DOHH2 (cell line): ENCODE data around the gene FGFBP3.

Experiments
- H3F3A ChIP-seq: fragments of 200-600 bp; sonication (generic), shearing (Covaris generic); 2 replicates; pipeline ENCODE4 v1.6.0; 2016; ENCODE audit warnings: antibody characterized with exemption, mild to moderate bottlenecking; ENCODE audit not compliant: control insufficient read depth, insufficient read depth
- H3K27ac ChIP-seq: fragments of 200-600 bp; sonication (generic); 2 replicates; pipeline ENCODE4 v1.5.1; 2014; ENCODE audit warnings: low read depth, mild to moderate bottlenecking, low read length, moderate library complexity
- H3K27me3 ChIP-seq: fragments of 200-600 bp; sonication (generic); 2 replicates; pipeline ENCODE4 v1.6.1; 2014; ENCODE audit warnings: mild to moderate bottlenecking, low read length, mixed read lengths; ENCODE audit not compliant: control insufficient read depth
- H3K36me3 ChIP-seq: fragments of 200-600 bp; sonication (generic); 2 replicates; pipeline ENCODE4 v1.6.1; 2014; ENCODE audit warnings: mild to moderate bottlenecking, low read length, moderate library complexity, mixed read lengths; ENCODE audit not compliant: control insufficient read depth
- H3K4me1 ChIP-seq: fragments of 200-600 bp; sonication (generic); 2 replicates; pipeline ENCODE4 v1.6.1; 2014; ENCODE audit warnings: mild to moderate bottlenecking, low read length, mixed read lengths; ENCODE audit not compliant: control insufficient read depth
- H3K4me2 ChIP-seq: fragments of 200-600 bp; sonication (generic); 2 replicates; pipeline ENCODE4 v1.6.0; 2014; ENCODE audit warnings: mild to moderate bottlenecking, low read length, moderate library complexity
- H3K4me3 ChIP-seq: fragments of 200-600 bp; sonication (generic); 2 replicates; pipeline ENCODE4 v1.5.1; 2014; ENCODE audit warnings: mild to moderate bottlenecking, low read length, mixed read lengths
- H3K79me2 ChIP-seq: fragments of 200-600 bp; sonication (generic); 2 replicates; pipeline ENCODE4 v1.6.1; 2014; ENCODE audit warnings: mild to moderate bottlenecking, low read length, mixed read lengths; ENCODE audit not compliant: control insufficient read depth
- H3K9me2 ChIP-seq: fragments of 200-600 bp; sonication (generic); replicated peaks from 2 replicates; pipeline ENCODE4 v1.6.1; 2014; ENCODE audit warnings: mild to moderate bottlenecking, low read length, mixed read lengths; ENCODE audit not compliant: control insufficient read depth
- H3K9me3 ChIP-seq: fragments of 200-600 bp; sonication (generic); 2 replicates; pipeline ENCODE4 v1.6.1; 2014; ENCODE audit warnings: antibody characterized with exemption, low read length, mixed read lengths; ENCODE audit not compliant: control insufficient read depth, insufficient read depth
- H4K20me1 ChIP-seq: fragments of 200-600 bp; sonication (generic); 2 replicates; pipeline ENCODE4 v1.6.0; 2014; ENCODE audit warnings: low read depth, mild to moderate bottlenecking, antibody characterized with exemption, low read length, moderate library complexity; ENCODE audit not compliant: control insufficient read depth, insufficient read depth
- CTCF ChIP-seq: fragments of 200-600 bp; sonication (generic); IDR thresholded peaks from one replicate; pipeline ENCODE4 v1.5.1; 2014; ENCODE audit warnings: antibody characterized with exemption, mild to moderate bottlenecking, low read depth, low read length; ENCODE audit not compliant: poor library complexity, severe bottlenecking
- EZH2phosphoT487 ChIP-seq: fragments of 200-600 bp; sonication (generic); IDR thresholded peaks from 2 replicates; pipeline ENCODE4 v1.6.1; 2017; ENCODE audit warnings: borderline replicate concordance, mild to moderate bottlenecking, antibody characterized with exemption, low read length, moderate library complexity, mixed read lengths

The FGFBP3 gene

DNA sequence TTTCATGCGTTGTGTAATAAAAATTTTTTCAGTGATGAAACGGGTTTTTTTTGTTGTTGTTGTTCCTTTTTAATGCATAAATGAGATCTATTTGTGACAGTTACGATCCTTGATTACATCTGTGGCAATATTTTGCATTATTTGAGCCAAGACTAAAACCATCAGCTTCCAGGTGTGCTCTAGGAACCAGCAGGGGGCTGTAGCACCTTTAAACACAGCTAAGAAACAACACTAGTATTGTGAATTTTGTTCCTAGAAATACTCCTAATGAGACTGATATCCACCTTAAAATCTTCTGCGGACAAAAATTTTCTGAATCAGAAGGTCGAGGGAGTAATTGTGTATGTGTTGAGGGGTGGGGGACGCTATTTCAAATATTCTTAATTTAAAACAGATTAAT lies 52.6 kb downstream of the FGFBP3 start:
- H3K36me3 ChIP-seq = peaks cover 83% of the 10 kb centered on the region
- H3K4me3 ChIP-seq = no peak overlapping the region

More for the DNA sequence above, 52.6 kb downstream of the FGFBP3 start:
- Histone ChIP-seq H4K20me1 (no peaks in the 10 kb centered on the region), H3K27ac (no peak overlapping the region), H3K9me3 (no peaks in the 10 kb centered on the region), H3K79me2 (no peaks in the 10 kb centered on the region), H3K27me3 (no peaks in the 10 kb centered on the region), H3K4me2 (no peak overlapping the region), H3K9me2 (no peaks in the 10 kb centered on the region), H3F3A (no peaks in the 10 kb centered on the region), H3K4me1 (no peaks in the 10 kb centered on the region)
- no peak for TF ChIP-seq EZH2phosphoT487
- TF ChIP-seq CTCF = peak; percentile 41
